Activated CD4-positive, alpha-beta T cell treated with anti-CD3 and anti-CD28 coated beads, Interleukin-2, amount 50 U/mL, for 16 hours (primary cell): ENCODE data around the gene THAP3.
"Not testable (repeated sequence)": the region's sequence is repeated elsewhere in the genome, so short reads cannot be mapped to it uniquely, and the experiment has no call there.

ENCODE experiments used
- DNase-seq: peaks from one replicate; pipeline ENCODE4 v3.0.0-alpha.2; 2020

THAP3 gene

GRCh38 chr1:6591644-6592043, 33.0 kb upstream of the THAP3 start:
- no peak for DNase-seq

- no peak for DNase-seq
Observed at GRCh38 chr1:6592441-6592840, 32.2 kb upstream of the THAP3 start.

GRCh38 chr1:6592865-6593593, 31.6 kb upstream of the THAP3 start:
- no peak for DNase-seq

- DNase-seq, result no peak
Observed at GRCh38 chr1:6593810-6594209, 30.9 kb upstream of the THAP3 start.

- no peak for DNase-seq
Observed at GRCh38 chr1:6594977-6595740, 29.5 kb upstream of the THAP3 start.

GRCh38 chr1:6596351-6596750, 28.3 kb upstream of the THAP3 start:
- no peak for DNase-seq

- no peak for DNase-seq
Observed at GRCh38 chr1:6596886-6597776, 27.5 kb upstream of the THAP3 start.

GRCh38 chr1:6597777-6598131, 26.9 kb upstream of the THAP3 start:
- no peak for DNase-seq

- DNase-seq, result peak; percentile 60
Observed at GRCh38 chr1:6599141-6599975, 25.3 kb upstream of the THAP3 start.

GRCh38 chr1:6599991-6600390, 24.7 kb upstream of the THAP3 start:
- not testable (repeated sequence) for DNase-seq

GRCh38 chr1:6600410-6601048, 24.1 kb upstream of the THAP3 start:
- no peak for DNase-seq

- peak; percentile 87 for DNase-seq
Observed at GRCh38 chr1:6601049-6601922, 23.4 kb upstream of the THAP3 start.

- no peak for DNase-seq
Observed at GRCh38 chr1:6601923-6602668, 22.6 kb upstream of the THAP3 start.

GRCh38 chr1:6602669-6603237, 21.9 kb upstream of the THAP3 start, which contains the start of gene KLHL21:
TSS of gene KLHL21 (minus strand) at chr1:6602869. CDS start at chr1:6602817, 52 bp downstream.
- peak; percentile 90 for DNase-seq

- peak; percentile 65 for DNase-seq
Observed at GRCh38 chr1:6603238-6603914, 21.3 kb upstream of the THAP3 start.

- DNase-seq, result no peak
Observed at GRCh38 chr1:6603915-6604558, 20.6 kb upstream of the THAP3 start.

- no peak for DNase-seq
Observed at GRCh38 chr1:6612641-6613360, 11.9 kb upstream of the THAP3 start.
